Stimulated activated CD8-positive, alpha-beta memory T cell treated with anti-CD3 and anti-CD28 coated beads, Interleukin-12 subunit alpha, Interleukin-12 subunit beta, amount 100 ng/mL, for 24 hours (primary cell): ENCODE measurements around the gene REV3L.
"Not testable (repeated sequence)": the region's sequence is repeated elsewhere in the genome, so short reads cannot be mapped to it uniquely, and the experiment has no call there.

Experiments used
- DNase-seq: peaks from one replicate; pipeline ENCODE4 v3.0.0-alpha.2; 2020; ENCODE audit errors: extremely low read depth

REV3L gene, protein sequence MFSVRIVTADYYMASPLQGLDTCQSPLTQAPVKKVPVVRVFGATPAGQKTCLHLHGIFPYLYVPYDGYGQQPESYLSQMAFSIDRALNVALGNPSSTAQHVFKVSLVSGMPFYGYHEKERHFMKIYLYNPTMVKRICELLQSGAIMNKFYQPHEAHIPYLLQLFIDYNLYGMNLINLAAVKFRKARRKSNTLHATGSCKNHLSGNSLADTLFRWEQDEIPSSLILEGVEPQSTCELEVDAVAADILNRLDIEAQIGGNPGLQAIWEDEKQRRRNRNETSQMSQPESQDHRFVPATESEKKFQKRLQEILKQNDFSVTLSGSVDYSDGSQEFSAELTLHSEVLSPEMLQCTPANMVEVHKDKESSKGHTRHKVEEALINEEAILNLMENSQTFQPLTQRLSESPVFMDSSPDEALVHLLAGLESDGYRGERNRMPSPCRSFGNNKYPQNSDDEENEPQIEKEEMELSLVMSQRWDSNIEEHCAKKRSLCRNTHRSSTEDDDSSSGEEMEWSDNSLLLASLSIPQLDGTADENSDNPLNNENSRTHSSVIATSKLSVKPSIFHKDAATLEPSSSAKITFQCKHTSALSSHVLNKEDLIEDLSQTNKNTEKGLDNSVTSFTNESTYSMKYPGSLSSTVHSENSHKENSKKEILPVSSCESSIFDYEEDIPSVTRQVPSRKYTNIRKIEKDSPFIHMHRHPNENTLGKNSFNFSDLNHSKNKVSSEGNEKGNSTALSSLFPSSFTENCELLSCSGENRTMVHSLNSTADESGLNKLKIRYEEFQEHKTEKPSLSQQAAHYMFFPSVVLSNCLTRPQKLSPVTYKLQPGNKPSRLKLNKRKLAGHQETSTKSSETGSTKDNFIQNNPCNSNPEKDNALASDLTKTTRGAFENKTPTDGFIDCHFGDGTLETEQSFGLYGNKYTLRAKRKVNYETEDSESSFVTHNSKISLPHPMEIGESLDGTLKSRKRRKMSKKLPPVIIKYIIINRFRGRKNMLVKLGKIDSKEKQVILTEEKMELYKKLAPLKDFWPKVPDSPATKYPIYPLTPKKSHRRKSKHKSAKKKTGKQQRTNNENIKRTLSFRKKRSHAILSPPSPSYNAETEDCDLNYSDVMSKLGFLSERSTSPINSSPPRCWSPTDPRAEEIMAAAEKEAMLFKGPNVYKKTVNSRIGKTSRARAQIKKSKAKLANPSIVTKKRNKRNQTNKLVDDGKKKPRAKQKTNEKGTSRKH (N-terminal part only)

DNA sequence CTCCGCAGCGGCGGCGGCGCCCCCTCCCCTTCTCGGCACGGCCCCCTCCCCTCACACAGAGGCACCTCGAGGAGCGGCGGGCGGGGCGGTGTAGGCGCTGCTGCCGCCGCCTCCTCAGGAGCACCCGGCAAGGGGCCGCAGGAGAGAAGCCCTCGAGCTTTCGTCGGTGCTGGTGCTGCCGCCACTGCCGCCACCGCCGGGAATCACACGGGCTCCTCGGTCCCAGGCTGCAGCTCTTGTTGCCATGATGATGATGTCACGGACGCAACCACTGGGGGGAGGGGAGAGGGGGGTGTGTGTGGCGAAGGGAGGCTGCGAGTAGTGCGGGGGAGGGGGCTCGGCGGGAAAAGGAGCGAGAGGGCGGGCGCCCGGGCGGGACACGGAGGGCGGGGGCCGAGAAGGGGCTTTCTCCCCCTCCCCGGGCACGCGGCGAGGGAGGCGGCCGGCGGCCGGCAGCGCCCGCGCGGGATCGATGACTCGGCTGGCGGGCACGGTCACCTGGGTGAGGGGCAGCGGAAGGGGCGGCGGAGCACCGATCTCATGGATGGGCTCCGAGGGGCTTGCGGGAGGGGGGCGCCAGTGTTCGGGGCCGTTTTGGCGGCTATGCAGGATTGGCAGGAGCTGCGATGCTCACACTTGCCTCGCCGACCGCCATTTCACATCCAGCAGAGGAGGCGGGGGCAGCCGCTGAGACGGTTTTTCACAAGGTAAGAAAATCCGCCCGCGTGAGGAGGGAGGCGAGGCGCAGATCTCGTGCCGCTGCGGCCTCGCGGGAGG, at the start of gene REV3L:
Gene REV3L, minus strand, starts transcription at position 260 of the 777 bp plus-strand sequence. CDS start 330 bp downstream, outside the sequence.
- peak; percentile 79 for DNase-seq

DNA sequence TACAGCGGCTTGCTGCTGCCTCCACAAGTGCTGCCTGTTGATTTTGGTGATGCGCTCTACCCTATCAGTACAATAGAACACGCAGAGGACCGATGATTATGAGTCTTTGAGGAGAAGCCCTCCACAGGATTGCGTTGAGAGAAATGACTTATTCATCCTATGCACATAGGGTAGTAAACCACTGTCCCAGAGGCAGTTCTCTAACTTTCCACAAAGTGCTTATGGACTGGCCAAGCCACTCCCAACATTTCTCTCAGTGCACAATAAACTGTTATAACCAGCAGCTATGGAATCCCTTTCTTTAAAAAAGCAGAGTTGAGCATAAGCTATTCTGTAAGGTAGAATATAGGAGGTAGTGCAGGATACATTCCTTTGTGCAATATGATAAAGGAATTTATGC, 48.2 kb upstream of the REV3L start:
- DNase-seq = no peak

DNA sequence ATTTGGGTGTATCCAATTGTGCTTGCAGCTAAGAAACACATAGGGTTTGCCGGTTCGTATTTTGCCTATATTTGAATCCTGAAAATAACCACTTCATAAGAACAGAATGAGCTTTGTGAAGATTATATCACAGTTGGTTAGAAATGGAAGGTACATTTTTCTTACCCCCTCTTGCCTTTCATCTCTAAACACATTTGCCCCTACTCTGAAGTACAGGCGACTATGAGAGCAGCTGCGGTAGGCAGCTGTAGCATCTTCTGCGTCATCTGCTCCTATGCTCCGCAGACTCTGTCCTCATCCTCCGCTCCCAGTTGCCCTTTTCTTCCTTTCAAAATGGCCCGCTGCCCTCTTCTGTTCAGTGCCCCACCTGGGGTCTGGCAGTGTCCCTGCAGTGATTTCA, 47.6 kb upstream of the REV3L start:
- no peak for DNase-seq

DNA sequence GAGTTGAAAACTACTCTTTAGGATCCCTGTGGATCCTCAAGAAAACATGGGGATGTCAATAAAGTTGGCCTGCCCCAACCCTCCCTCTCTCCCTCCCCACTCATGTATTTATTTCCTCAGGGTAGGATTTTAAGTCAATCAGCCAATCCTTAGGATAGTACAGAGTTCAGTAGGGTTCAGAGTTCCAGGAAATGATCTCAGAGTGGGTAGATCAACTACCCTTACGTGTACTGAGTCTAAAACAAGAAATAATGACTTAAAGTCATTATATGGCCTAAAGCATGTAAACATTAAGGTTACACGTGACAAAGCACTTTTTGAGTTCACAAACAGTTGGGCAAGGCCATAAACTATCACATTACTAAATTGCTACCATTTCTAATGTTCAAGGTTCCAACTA, 47.2 kb upstream of the REV3L start:
- no peak for DNase-seq

GRCh38 chr6:111527367-111527766, 44.3 kb upstream of the REV3L start:
- DNase-seq = no peak

GRCh38 chr6:111524735-111525134, 41.7 kb upstream of the REV3L start:
- no peak for DNase-seq

DNA sequence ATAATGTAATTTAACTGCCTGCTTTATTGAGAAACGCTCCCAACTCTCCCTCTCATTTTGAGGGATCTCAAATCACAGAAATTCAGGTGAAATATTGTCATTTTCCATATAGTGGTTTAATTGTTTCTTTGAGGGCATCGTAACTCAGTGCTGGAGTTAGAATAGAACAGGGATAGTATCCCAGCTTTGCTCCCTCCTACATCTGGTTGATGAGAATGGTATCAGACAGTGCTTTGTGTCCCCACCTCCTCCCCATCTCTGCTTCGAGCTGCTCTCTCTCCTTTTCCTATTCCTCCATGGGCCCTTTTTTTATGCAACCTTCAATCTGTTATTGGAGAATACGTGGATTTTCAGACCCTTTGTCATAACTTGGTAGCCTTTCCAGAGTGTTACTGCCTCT, 41.2 kb upstream of the REV3L start:
- no peak for DNase-seq

DNA sequence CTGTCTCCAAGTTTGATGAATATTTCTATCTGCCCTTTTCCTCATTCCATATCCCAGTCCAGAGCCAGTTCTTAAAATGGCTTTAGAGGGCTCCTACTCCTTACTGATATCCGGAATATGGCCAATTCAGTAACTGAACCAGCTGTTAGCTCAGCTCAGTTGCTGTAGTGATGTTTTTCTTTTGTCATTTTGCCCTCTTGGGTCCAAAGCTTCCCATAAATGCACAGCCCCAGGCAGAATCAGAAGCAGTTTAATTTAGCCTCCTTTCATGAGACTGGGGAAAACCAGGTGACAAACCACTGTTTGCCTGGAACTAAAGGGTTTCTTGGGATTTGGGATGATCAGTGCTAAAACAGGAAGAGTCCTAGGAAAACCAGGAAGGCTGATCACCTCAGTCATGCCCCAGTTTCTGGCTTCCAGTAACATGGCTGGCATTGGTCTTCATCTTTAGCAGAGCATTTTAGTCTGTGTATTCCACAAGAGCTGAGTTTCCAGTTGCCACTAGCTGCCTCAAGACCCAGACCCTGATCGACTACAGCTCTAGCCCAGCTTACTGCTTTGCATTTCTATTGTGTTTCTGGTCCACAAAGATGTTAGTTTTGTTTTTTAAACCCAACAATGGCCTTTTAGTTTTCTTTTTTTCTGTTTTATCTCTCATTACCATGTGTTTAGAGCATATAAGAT, 40.6 kb upstream of the REV3L start:
- no peak for DNase-seq

- DNase-seq = no peak
These were observed 39.5 kb upstream of the REV3L start for GRCh38 chr6:111522393-111523020.

DNA sequence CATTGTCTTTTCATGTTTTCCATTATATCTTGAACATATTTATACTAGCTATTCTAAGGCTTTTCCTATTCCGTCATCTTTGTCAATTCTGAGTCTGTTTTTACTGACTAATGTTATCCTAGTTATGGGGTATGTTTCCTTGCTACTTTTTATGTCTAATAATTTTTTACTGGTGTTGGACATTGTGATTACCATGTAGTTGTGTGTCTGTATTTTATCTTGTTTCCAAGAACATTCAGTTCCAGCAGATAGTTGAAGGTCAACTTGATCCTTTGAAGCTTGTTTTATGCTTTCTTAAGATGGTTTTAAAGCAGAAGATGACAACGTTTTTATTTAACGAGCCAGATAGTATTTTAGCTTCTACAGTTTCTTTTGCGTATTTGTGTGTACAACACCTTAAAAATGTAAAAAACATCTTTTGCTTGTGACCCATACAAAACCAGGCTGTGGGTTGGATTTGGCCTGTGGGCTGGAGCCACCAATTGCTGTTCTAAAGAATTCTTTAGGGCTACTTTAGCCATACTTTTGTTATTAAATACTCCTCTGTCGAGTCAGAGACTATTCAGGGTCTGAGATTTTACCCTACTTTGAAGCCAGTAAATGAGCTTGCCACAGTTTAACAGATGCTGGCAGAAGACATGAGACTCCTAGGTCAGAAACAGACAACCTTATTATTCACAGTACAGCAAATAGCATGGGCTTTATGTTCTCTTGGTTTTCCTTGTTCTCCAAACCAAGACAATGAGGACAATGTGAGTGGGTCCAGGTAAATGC, 38.7 kb upstream of the REV3L start:
- DNase-seq = no peak

DNA sequence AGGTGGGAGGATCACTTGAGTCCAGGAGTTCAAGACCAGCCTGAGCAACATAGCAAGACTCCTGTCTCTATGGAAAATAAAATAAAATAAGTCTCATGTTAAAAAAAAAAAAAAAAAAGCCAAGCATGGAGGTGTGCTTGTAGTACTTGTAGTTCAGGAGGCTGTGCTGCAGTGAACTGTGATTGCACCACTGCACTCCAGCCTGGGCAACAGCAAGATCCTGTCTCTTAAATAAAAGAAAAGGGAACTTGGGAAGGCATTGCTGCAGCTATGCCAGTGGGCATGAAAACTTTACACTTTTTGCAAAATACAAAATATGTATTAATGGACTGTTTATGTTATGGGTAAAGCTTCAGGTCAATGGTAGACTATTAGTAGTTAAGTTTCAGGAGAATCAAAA, 37.5 kb upstream of the REV3L start:
- DNase-seq = no peak

- DNase-seq = no peak
These were observed 34.9 kb upstream of the REV3L start for GRCh38 chr6:111517965-111518364.

- DNase-seq = no peak
These were observed 32.2 kb upstream of the REV3L start for GRCh38 chr6:111515259-111515658.

DNA sequence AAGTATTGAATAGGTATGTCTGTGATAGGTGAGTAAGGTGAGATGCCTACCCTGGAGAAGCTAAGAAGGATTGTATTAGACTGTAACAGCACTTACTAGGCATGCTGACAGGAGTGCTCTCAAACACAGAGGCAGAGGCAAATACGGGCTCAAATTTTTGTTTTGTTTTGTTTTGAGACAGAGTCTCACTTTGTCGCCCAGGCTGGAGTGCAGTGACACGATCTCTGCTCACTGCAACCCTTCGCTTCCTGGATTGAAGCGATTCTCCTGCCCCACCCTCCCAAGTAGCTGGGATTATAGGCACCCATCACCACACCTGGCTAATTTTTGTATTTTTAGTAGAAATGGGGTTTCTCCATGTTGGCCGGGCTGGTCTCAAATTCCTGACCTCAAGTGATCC, 31.5 kb upstream of the REV3L start:
- not testable (repeated sequence) for DNase-seq

DNA sequence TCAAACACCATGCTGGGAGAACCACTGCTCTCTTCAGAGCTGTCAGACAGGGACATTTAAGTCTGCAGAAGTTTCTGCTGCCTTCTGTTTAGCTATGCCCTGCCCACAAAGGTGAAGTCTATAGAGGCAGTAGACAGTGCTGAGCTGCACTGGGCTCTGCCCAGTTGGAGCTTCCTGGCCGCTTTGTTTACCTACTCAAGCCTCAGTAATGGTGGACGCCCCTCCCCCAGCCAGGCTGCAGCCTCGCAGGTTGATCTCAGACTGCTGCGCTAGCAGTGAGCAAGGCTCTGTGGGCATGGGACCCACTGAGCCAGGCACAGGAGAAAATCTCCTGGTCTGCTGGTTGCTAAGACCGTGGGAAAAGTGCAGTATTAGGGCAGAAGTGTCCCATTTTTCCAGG, 24.2 kb upstream of the REV3L start:
- not testable (repeated sequence) for DNase-seq

DNA sequence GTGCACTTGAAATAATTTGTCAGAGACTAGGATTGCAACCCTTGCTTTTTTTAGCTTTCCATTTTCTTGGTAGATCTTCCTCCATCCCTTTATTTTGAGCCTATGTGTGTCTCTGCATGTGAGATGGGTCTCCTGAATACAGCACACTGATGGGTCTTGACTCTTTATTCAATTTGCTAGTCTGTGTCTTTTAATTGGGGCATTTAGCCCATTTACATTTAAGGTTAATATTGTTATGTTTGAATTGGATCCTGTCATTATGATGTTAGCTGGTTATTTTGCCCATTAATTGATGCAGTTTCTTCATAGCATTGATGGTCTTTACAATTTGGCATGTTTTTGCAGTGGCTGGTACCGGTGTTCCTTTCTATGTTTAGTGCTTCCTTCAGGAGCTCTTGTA, 22.5 kb upstream of the REV3L start:
- not testable (repeated sequence) for DNase-seq

DNA sequence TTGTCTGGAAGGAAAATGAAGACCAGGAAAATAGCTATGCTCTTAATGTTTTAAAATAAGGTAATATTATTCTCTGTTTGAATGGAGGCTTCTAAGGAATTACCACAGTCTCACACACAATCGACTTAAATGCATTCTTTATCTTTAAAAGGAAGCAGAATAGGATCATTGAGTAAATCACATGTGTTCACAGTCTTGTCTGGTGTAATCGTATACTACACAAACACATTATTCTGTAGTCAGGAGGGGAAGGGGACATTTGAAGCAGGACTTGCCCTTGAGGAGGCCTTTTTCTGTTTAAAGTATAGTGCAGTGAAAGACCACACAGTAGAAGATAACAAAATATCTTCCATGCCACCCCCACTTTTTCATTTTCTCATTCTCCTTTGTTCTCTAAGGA, 20.6 kb upstream of the REV3L start:
- DNase-seq = no peak

DNA sequence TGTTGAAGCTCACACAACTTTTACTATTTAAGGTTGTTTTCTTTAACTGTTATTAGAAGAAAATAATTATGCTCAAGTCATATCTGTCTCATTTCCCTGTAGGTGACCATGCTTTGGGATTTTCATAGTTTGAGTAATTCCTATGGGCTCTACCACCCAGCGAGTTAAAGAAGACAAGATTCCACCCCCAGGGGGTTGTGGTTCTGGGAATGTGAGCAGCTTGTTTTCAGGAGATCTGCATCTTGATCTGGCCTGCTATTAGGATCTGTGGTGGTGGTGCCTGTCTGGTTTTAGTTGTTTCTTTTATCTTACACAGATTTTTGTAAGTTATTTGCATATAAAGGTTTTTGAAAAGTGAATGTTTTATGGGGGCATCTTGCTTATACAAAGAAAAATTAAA, 20.2 kb upstream of the REV3L start:
- DNase-seq = no peak

GRCh38 chr6:111502154-111502553, 19.1 kb upstream of the REV3L start:
- DNase-seq = no peak
